Urinary bladder (tissue), 4 donors: ENCODE results near the gene MLN. TPM values are rescaled to one million over a fixed set of nuclear protein-coding genes. Genes with fewer than 3 reads are reported as not detected.

ENCODE experiments used
- DNase-seq: peaks from one replicate; pipeline ENCODE4 v3.0.0-alpha.2; 2015; ENCODE audit errors: extremely low spot score
- H3K27ac ChIP-seq: one replicate; pipeline ENCODE4 v1.5.1; 2013; ENCODE audit warnings: low read depth, mild to moderate bottlenecking, moderate library complexity
- H3K36me3 ChIP-seq: one replicate; pipeline ENCODE4 v1.6.1; 2013; ENCODE audit warnings: mild to moderate bottlenecking, moderate library complexity; ENCODE audit not compliant: insufficient read depth
- H3K4me1 ChIP-seq: one replicate; pipeline ENCODE4 v1.6.1; 2013; ENCODE audit warnings: mild to moderate bottlenecking, moderate library complexity; ENCODE audit not compliant: insufficient read depth
- H3K4me3 ChIP-seq: one replicate; pipeline ENCODE4 v1.5.1; 2013; ENCODE audit warnings: low read depth, low read length
- WGBS: extraction: QIAGEN DNeasy Blood & Tissue Kit; methylation state at CpG from one replicate; pipeline ENCODE4 v1.1.7; 2013; 5-methylcytosine and 5-hydroxymethylcytosine counted together
- polyA plus RNA-seq: library from polyadenylated mRNA; stranded (reverse); fragments of 200-250 nt; gene quantifications from one replicate; pipeline ENCODE4 v1.2.3, GENCODE V29; 2013
- total RNA-seq: library from RNA; depleted of rRNA; stranded (reverse); fragments of >200 nt; gene quantifications from one replicate; pipeline ENCODE4 v1.2.3, GENCODE V29; 2014
- donor health status: healthy with polysubstance abuse.
- donor health status: healthy.

The MLN gene
- total and polyA plus RNA-seq, 2 donors, result not detected

- no peaks in the 10 kb centered on the region for H3K4me1 ChIP-seq
- 33% methylated on average over 15 of the region's 15 CpGs for WGBS
- DNase-seq, result no peak
- H3K4me3 ChIP-seq, result no peak overlapping the region
- no peaks in the 10 kb centered on the region for H3K36me3 ChIP-seq
- H3K27ac ChIP-seq, result no peak overlapping the region
These were observed 25.2 kb upstream of the MLN start for GRCh38 chr6:33828764-33829731.

- DNase-seq, result no peak
- no peaks in the 10 kb centered on the region for H3K36me3 ChIP-seq
- no peak overlapping the region for H3K27ac ChIP-seq
- no peak overlapping the region for H3K4me3 ChIP-seq
- H3K4me1 ChIP-seq, result no peaks in the 10 kb centered on the region
- WGBS, result 45% methylated on average over 4 of the region's 4 CpGs
These were observed 24.6 kb upstream of the MLN start for GRCh38 chr6:33828452-33828763.

GRCh38 chr6:33827546-33828451, 24.0 kb upstream of the MLN start:
- H3K36me3 ChIP-seq, result no peaks in the 10 kb centered on the region
- H3K27ac ChIP-seq, result no peak overlapping the region
- WGBS, result 60% methylated on average over 14 of the region's 14 CpGs
- DNase-seq, result no peak
- H3K4me3 ChIP-seq, result no peak overlapping the region
- no peaks in the 10 kb centered on the region for H3K4me1 ChIP-seq

- H3K27ac ChIP-seq, result no peak overlapping the region
- no peaks in the 10 kb centered on the region for H3K4me1 ChIP-seq
- no peaks in the 10 kb centered on the region for H3K36me3 ChIP-seq
- no peak overlapping the region for H3K4me3 ChIP-seq
- DNase-seq, result no peak
- WGBS, result 58% methylated on average over 2 of the region's 2 CpGs
These were observed 22.7 kb upstream of the MLN start for GRCh38 chr6:33826537-33826936.

GRCh38 chr6:33824461-33825154, 20.8 kb upstream of the MLN start:
- no peak overlapping the region for H3K27ac ChIP-seq
- H3K36me3 ChIP-seq, result no peaks in the 10 kb centered on the region
- 55% methylated on average over 15 of the region's 15 CpGs for WGBS
- no peak for DNase-seq
- H3K4me1 ChIP-seq, result no peaks in the 10 kb centered on the region
- H3K4me3 ChIP-seq, result no peak overlapping the region

GRCh38 chr6:33823806-33824205, 20.0 kb upstream of the MLN start:
- WGBS, result 82% methylated on average over 2 of the region's 2 CpGs
- Histone ChIP-seq H3K27ac (no peak overlapping the region), H3K4me3 (no peak overlapping the region), H3K4me1 (no peaks in the 10 kb centered on the region), H3K36me3 (no peaks in the 10 kb centered on the region)
- no peak for DNase-seq

- Histone ChIP-seq H3K36me3 (no peaks in the 10 kb centered on the region), H3K4me3 (no peak overlapping the region), H3K4me1 (no peaks in the 10 kb centered on the region), H3K27ac (no peak overlapping the region)
- no peak for DNase-seq
- WGBS, result 58% methylated on average over 10 of the region's 10 CpGs
These were observed 19.0 kb upstream of the MLN start for GRCh38 chr6:33822575-33823395.

GRCh38 chr6:33820784-33821520, 17.1 kb upstream of the MLN start:
- Histone ChIP-seq H3K4me3 (no peak overlapping the region), H3K36me3 (no peaks in the 10 kb centered on the region), H3K27ac (no peak overlapping the region), H3K4me1 (no peaks in the 10 kb centered on the region)
- WGBS, result 60% methylated on average over 7 of the region's 7 CpGs
- no peak for DNase-seq

- Histone ChIP-seq H3K27ac (no peak overlapping the region), H3K4me1 (no peaks in the 10 kb centered on the region), H3K36me3 (no peaks in the 10 kb centered on the region), H3K4me3 (no peak overlapping the region)
- no peak for DNase-seq
- 50% methylated on average over 10 of the region's 10 CpGs for WGBS
These were observed 16.4 kb upstream of the MLN start for GRCh38 chr6:33820243-33820642.

GRCh38 chr6:33819021-33819420, 15.2 kb upstream of the MLN start:
- Histone ChIP-seq H3K36me3 (no peaks in the 10 kb centered on the region), H3K27ac (no peak overlapping the region), H3K4me1 (no peaks in the 10 kb centered on the region), H3K4me3 (no peak overlapping the region)
- 79% methylated on average over 4 of the region's 4 CpGs for WGBS
- DNase-seq, result no peak

GRCh38 chr6:33818293-33818692, 14.5 kb upstream of the MLN start:
- Histone ChIP-seq H3K27ac (no peak overlapping the region), H3K36me3 (no peaks in the 10 kb centered on the region), H3K4me3 (no peak overlapping the region), H3K4me1 (no peaks in the 10 kb centered on the region)
- WGBS, result 52% methylated on average over 3 of the region's 3 CpGs
- DNase-seq, result no peak

GRCh38 chr6:33817489-33817888, 13.7 kb upstream of the MLN start:
- no peak for DNase-seq
- 70% methylated on average over 5 of the region's 5 CpGs for WGBS
- Histone ChIP-seq H3K4me1 (no peaks in the 10 kb centered on the region), H3K36me3 (no peaks in the 10 kb centered on the region), H3K27ac (no peak overlapping the region), H3K4me3 (no peak overlapping the region)
